Thyroid gland (tissue), 4 donors: ENCODE results near the gene KREMEN2. TPM values are rescaled to one million over a fixed set of nuclear protein-coding genes. Genes with fewer than 3 reads are reported as not detected.
A peak's percentile ranks its signal among the peaks of the same experiment; 100 is the strongest.
"Not testable (repeated sequence)": the region's sequence is repeated elsewhere in the genome, so short reads cannot be mapped to it uniquely, and the experiment has no call there.

Experiments used
- DNase-seq, 2 donors: peaks; one replicate each; pipeline ENCODE4 v3.0.0-alpha.2; 2019
- H3K27ac ChIP-seq, 3 donors: fragments of 200-600 bp; sonication (generic); 1 replicate in 2 of 3; 2 replicates in 1 of 3; pipeline ENCODE4 v1.5.1; 2016 to 2019; ENCODE audit warnings: mild to moderate bottlenecking in 1 of 3, moderate library complexity in 1 of 3
- H3K27me3 ChIP-seq: fragments of 200-600 bp; sonication (generic); one replicate; pipeline ENCODE4 v1.5.1; 2019
- H3K36me3 ChIP-seq, 2 donors: fragments of 200-600 bp; sonication (generic); one replicate each; pipeline ENCODE4 v1.5.1; 2016 to 2019
- H3K4me1 ChIP-seq, 2 donors: fragments of 200-600 bp; sonication (generic); one replicate each; pipeline ENCODE4 v1.5.1; 2017 to 2019
- H3K4me3 ChIP-seq, 3 donors: fragments of 200-600 bp; sonication (generic); replicated peaks in 1 of 3; 1 replicate in 2 of 3; 2 replicates in 1 of 3; pipeline ENCODE4 v1.5.1; 2016; ENCODE audit warnings: mild to moderate bottlenecking in 1 of 3
- H3K9me3 ChIP-seq: fragments of 200-600 bp; sonication (generic); one replicate; pipeline ENCODE4 v1.5.1; 2017
- POLR2A ChIP-seq, 2 donors: fragments of 450-650 bp; IDR thresholded peaks; one replicate each; pipeline ENCODE4 v1.6.1; 2017; ENCODE audit warnings: antibody characterized with exemption in 2 of 2, mild to moderate bottlenecking in 2 of 2, moderate library complexity in 1 of 2
- WGBS, 2 donors: methylation state at CpG; one replicate each; pipeline ENCODE4 v1.1.5; 2017; 5-methylcytosine and 5-hydroxymethylcytosine counted together
- intact Hi-C: fragments of 100-400 bp; cut with DNase I; formaldehyde crosslinking; loops from one replicate; pipeline ENCODE4 v1.15.1; 2023
- total RNA-seq, 4 donors: library from RNA; depleted of rRNA; stranded (reverse); fragments of >200 nt; gene quantifications; one replicate each; pipeline ENCODE4 v1.2.3, GENCODE V29; 2016
- TF ChIP-seq, protein P1 (sequence below), 6 experiments: fragments of 200-600 bp in 3 of 6; fragments of 450-650 bp in 3 of 6; sonication (generic) in 3 of 6; IDR thresholded peaks; one replicate each; pipeline ENCODE4 v1.5.1; 2016 to 2019; ENCODE audit warnings: antibody characterized with exemption in 6 of 6, mild to moderate bottlenecking in 2 of 6, inconsistent platforms in 1 of 6, moderate library complexity in 1 of 6

Gene KREMEN2
- total RNA-seq, 4 donors from 2014 or later, result not detected

DNA sequence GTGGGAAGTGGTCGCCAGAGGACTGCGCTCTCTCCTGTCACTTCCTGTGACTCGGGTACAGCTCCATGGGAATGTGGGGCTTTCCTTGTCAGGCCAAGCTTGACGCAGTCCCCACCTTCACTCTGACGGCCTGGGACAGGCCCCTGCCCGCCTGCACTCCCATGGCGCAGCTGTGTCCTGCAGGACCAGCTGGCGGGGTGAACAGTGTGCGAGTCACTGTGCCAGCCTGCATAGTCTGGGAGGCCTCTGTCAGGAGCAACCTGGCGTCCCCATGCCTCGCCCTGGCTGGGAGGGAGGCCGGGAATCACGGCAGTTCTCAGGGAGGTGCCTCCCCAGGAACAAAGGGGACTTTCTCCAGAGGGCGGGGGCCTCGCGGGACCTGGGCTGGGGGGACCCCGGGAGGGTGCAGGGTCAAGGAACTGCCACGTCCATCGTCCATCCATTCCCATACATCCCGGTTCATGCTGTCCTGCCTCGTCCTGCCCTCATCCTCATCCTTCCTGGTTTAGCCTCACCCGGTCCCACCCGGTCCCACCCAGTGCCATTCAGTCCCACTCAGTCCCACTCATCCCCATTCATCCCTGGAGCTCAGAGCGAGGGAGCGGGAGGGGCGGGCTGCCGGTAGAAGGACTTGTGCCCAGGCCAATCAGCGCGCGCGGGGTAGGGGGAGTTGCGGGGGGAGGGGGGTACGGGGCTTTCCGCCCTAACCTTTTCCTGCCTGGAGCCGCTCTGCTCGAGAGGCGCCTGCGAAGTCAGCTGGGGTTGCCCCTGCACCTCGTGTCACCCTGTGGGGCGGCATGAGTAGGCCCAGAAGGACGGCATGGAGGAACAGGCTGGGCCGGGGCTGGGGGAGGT, 38.9 kb upstream of the KREMEN2 start:
- Histone ChIP-seq H3K27ac (no peak overlapping the region), H3K36me3 (peaks cover 5 to 8% of the 10 kb centered on the region in 2 donors), H3K9me3 (no peaks in the 10 kb centered on the region), H3K4me3 (no peak overlapping the region), H3K4me1 (peaks cover 0 to 5% of the 10 kb centered on the region in 2 donors), H3K27me3 (no peaks in the 10 kb centered on the region)
- DNase-seq, result no peak
- WGBS, 2 donors, result 72 to 82% methylated on average over 25 to 32 of the region's 42 CpGs
- intact Hi-C loops, result loop anchor here (2.0 to 5.0 kb wide), 2 partner anchors 53 to 86 kb away; no protein-coding TSS in a partner anchor
- TF ChIP-seq POLR2A (IDR thresholded peaks at IDR 0.05), result no peak
- TF ChIP-seq, protein P1, sequence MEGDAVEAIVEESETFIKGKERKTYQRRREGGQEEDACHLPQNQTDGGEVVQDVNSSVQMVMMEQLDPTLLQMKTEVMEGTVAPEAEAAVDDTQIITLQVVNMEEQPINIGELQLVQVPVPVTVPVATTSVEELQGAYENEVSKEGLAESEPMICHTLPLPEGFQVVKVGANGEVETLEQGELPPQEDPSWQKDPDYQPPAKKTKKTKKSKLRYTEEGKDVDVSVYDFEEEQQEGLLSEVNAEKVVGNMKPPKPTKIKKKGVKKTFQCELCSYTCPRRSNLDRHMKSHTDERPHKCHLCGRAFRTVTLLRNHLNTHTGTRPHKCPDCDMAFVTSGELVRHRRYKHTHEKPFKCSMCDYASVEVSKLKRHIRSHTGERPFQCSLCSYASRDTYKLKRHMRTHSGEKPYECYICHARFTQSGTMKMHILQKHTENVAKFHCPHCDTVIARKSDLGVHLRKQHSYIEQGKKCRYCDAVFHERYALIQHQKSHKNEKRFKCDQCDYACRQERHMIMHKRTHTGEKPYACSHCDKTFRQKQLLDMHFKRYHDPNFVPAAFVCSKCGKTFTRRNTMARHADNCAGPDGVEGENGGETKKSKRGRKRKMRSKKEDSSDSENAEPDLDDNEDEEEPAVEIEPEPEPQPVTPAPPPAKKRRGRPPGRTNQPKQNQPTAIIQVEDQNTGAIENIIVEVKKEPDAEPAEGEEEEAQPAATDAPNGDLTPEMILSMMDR (IDR thresholded peaks at IDR 0.05), result no peak

DNA sequence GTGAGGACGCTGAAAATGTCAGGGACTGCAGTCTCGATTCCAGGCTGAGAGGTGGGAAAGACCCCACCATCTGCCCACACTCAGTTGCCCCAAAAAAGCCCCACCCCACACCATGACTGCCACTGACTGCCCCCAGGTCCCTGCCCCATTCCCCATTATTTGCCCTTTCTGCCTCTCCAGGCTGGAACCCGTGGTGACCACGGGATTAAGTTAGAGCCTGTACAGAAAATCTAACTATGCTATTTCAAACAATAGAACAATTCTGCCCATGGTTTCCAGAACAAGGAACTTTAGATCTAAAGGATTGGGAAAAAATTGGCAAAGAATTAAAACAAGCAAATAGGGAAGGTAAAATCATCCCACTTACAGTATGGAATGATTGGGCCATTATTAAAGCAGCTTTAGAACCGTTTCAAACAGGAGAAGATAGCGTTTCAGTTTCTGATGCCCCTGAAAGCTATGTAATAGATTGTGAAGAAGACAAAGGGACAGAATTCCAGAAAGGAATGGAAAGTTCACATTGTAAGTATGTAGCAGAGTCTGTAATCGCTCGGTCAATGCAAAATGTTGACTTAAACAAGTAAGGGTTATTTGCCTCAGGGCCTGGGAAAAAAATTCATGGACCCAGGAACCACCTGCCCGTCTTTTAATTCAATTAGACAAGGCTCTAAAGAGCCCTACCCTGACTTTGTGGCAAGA, 38.0 kb upstream of the KREMEN2 start:
- WGBS, 2 donors, result 74% methylated on average over 9 of the region's 9 CpGs
- H3K27me3 ChIP-seq, result no peaks in the 10 kb centered on the region
- H3K4me1 ChIP-seq, result peaks cover 0 to 5% of the 10 kb centered on the region in 2 donors
- no peak overlapping the region for H3K27ac ChIP-seq
- no peak overlapping the region for H3K4me3 ChIP-seq
- DNase-seq, result no peak
- peaks cover 13 to 16% of the 10 kb centered on the region in 2 donors for H3K36me3 ChIP-seq
- intact Hi-C loops, result loop anchor here (2.0 to 5.0 kb wide), 2 partner anchors 54 to 87 kb away; no protein-coding TSS in a partner anchor
- H3K9me3 ChIP-seq, result no peaks in the 10 kb centered on the region
- TF ChIP-seq, protein P1 (IDR thresholded peaks at IDR 0.05), result no peak
- no peak for TF ChIP-seq POLR2A (IDR thresholded peaks at IDR 0.05)

DNA sequence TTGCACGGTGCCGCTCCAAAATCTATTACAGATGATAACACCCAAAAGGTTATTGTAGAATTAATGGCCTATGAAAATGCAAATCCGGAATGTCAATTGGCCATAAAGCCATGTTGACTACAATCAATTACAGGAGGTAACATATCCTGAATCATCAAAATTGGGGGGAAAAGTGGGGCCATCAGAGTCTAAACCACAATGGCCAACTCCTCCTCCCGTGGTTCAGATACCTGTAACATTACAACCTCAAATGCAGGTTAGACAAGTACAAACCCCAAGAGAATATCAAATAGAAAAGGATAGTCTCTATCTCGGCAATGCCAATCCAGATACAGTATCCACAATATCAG, 37.5 kb upstream of the KREMEN2 start:
- no peaks in the 10 kb centered on the region for H3K9me3 ChIP-seq
- H3K27me3 ChIP-seq, result no peaks in the 10 kb centered on the region
- peaks cover 13 to 16% of the 10 kb centered on the region in 2 donors for H3K36me3 ChIP-seq
- no peak for DNase-seq
- intact Hi-C loops, result loop anchor here (5.0 kb wide), 1 partner anchor 54 kb away; no protein-coding TSS in a partner anchor
- peaks cover 0 to 5% of the 10 kb centered on the region in 2 donors for H3K4me1 ChIP-seq
- no peak overlapping the region for H3K27ac ChIP-seq
- 75 to 87% methylated on average over 5 of the region's 5 CpGs for WGBS, 2 donors
- no peak overlapping the region for H3K4me3 ChIP-seq
- TF ChIP-seq, protein P1 (IDR thresholded peaks at IDR 0.05), result no peak
- TF ChIP-seq POLR2A (IDR thresholded peaks at IDR 0.05), result no peak

DNA sequence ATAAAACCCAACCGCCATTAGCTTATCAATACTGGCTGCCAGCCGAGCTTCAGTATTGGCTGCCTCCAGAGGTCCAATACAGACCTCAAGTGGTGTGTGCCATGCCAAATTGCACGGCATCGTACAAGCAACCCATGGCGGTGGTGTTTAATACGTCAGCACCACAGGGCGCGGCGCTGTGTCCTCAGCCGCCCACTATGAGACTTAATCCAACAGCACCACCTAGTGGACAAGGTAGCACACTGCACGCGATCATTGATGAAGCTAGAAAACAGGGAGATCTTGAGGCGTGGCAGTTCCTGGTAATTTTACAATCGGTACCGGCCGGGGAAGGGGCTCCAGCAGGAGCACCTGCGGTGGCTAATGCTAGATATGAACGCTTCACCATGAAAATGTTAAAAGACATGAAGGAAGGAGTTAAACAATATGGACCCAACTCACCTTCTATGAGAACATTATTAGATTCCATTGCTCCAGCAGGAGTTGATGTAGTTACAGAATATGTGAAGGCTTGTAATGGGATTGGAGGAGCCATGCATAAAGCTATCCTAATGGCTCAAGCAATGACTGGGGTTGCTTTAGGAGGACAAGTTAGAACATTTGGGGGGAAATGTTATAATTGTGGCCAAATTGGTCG, 36.9 kb upstream of the KREMEN2 start:
- no peak overlapping the region for H3K27ac ChIP-seq
- WGBS, 2 donors, result 10 to 11% methylated on average over 13 to 14 of the region's 19 CpGs
- DNase-seq, result peak; percentile 83 to 85
- intact Hi-C loops, result loop anchor here (5.0 kb wide), 1 partner anchor 55 kb away; no protein-coding TSS in a partner anchor
- H3K9me3 ChIP-seq, result no peaks in the 10 kb centered on the region
- no peaks in the 10 kb centered on the region for H3K27me3 ChIP-seq
- TF ChIP-seq POLR2A (IDR thresholded peaks at IDR 0.05), result no peak
- TF ChIP-seq, protein P1 (IDR thresholded peaks at IDR 0.05), result peak; percentile 85 to 96 (median 92)
- H3K36me3 ChIP-seq, result peaks cover 13 to 16% of the 10 kb centered on the region in 2 donors
- peaks cover 0 to 5% of the 10 kb centered on the region in 2 donors for H3K4me1 ChIP-seq
- no peak overlapping the region for H3K4me3 ChIP-seq

DNA sequence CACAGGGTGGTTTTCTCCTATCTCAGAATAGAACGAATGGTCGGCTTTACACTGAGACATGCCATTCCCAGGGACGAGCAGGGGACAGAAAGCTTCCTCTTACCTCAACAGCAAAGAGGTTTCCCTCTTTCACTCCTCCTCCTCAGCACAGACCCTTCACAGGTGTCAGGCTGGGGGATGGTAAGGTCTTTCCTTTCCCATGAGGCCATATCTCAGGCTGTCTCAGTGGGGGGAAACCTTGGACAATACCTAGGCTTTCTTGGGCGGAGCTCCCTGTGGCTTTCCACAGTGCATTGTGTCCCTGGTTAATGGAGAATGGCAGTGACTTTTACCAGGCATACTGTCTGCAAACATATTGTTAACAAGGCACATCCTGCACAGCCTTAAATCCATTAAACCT, 35.9 kb upstream of the KREMEN2 start:
- intact Hi-C loops, result loop anchor here (5.0 kb wide), 1 partner anchor 56 kb away; no protein-coding TSS in a partner anchor
- 77 to 82% methylated on average over 4 of the region's 4 CpGs for WGBS, 2 donors
- H3K4me1 ChIP-seq, H3K27me3 ChIP-seq, DNase-seq, H3K9me3 ChIP-seq, H3K4me3 ChIP-seq, H3K27ac ChIP-seq: not testable (repeated sequence)
- H3K36me3 ChIP-seq, result peaks cover 16% of the 10 kb centered on the region in 2 donors
